Activated naive CD8-positive, alpha-beta T cell (primary cell): ENCODE results near the gene DSC1.

ENCODE experiments used
- H3K27ac Mint-ChIP-seq: one replicate; pipeline ENCODE4 v1.8.0; 2021; ENCODE audit warnings: mixed read lengths
- H3K27me3 Mint-ChIP-seq: one replicate; pipeline ENCODE4 v1.8.0; 2021; ENCODE audit warnings: mixed read lengths
- H3K36me3 Mint-ChIP-seq: one replicate; pipeline ENCODE4 v1.8.0; 2021; ENCODE audit warnings: mixed read lengths
- H3K4me1 Mint-ChIP-seq: one replicate; pipeline ENCODE4 v1.8.0; 2021; ENCODE audit warnings: low read depth, mixed read lengths
- H3K4me3 Mint-ChIP-seq: one replicate; pipeline ENCODE4 v1.8.0; 2021; ENCODE audit warnings: mild to moderate bottlenecking, mixed read lengths
- H3K9me3 Mint-ChIP-seq: one replicate; pipeline ENCODE4 v1.8.0; 2021; ENCODE audit warnings: low read depth, mixed read lengths

The DSC1 gene

GRCh38 chr18:31162825-31163435 is at the start of gene DSC1:
TSS of gene DSC1 (minus strand) at chr18:31162856. CDS start at chr18:31162594, 262 bp downstream.
- H3K27ac Mint-ChIP-seq, result peak within 1 kb of the TSS; percentile 55
- no peaks in the 10 kb centered on the region for H3K27me3 Mint-ChIP-seq
- peak within 1 kb of the TSS; percentile 73 for H3K4me3 Mint-ChIP-seq
- no peaks in the 10 kb centered on the region for H3K36me3 Mint-ChIP-seq
- no peaks in the 10 kb centered on the region for H3K9me3 Mint-ChIP-seq
- H3K4me1 Mint-ChIP-seq, result peaks cover 12% of the 10 kb centered on the region

- no peak overlapping the region for H3K27ac Mint-ChIP-seq
- no peaks in the 10 kb centered on the region for H3K36me3 Mint-ChIP-seq
- no peaks in the 10 kb centered on the region for H3K27me3 Mint-ChIP-seq
- H3K9me3 Mint-ChIP-seq, result peaks cover 3% of the 10 kb centered on the region
- no peak overlapping the region for H3K4me3 Mint-ChIP-seq
- H3K4me1 Mint-ChIP-seq, result peaks cover 2% of the 10 kb centered on the region
Observed at GRCh38 chr18:31211047-31211446, 48.4 kb upstream of the DSC1 start.

GRCh38 chr18:31209041-31209440 is 46.4 kb upstream of the DSC1 start:
- peaks cover 3% of the 10 kb centered on the region for H3K9me3 Mint-ChIP-seq
- H3K4me1 Mint-ChIP-seq, result peaks cover 2% of the 10 kb centered on the region
- no peaks in the 10 kb centered on the region for H3K36me3 Mint-ChIP-seq
- no peak overlapping the region for H3K27ac Mint-ChIP-seq
- no peaks in the 10 kb centered on the region for H3K27me3 Mint-ChIP-seq
- no peak overlapping the region for H3K4me3 Mint-ChIP-seq

GRCh38 chr18:31207391-31207790 is 44.7 kb upstream of the DSC1 start:
- peaks cover 2% of the 10 kb centered on the region for H3K4me1 Mint-ChIP-seq

GRCh38 chr18:31206787-31207381 is 44.2 kb upstream of the DSC1 start:
- peaks cover 2% of the 10 kb centered on the region for H3K4me1 Mint-ChIP-seq
- H3K36me3 Mint-ChIP-seq, result no peaks in the 10 kb centered on the region
- H3K9me3 Mint-ChIP-seq, result no peaks in the 10 kb centered on the region
- H3K4me3 Mint-ChIP-seq, result no peak overlapping the region
- no peak overlapping the region for H3K27ac Mint-ChIP-seq
- H3K27me3 Mint-ChIP-seq, result no peaks in the 10 kb centered on the region

More at GRCh38 chr18:31207391-31207790, 44.7 kb upstream of the DSC1 start:
- no peaks in the 10 kb centered on the region for H3K36me3 Mint-ChIP-seq
- H3K9me3 Mint-ChIP-seq, result no peaks in the 10 kb centered on the region
- H3K27me3 Mint-ChIP-seq, result no peaks in the 10 kb centered on the region
- H3K4me3 Mint-ChIP-seq, result no peak overlapping the region
- no peak overlapping the region for H3K27ac Mint-ChIP-seq

GRCh38 chr18:31206071-31206470 is 43.4 kb upstream of the DSC1 start:
- Mint-ChIP-seq H3K9me3 (peaks cover 5% of the 10 kb centered on the region), H3K4me3 (no peak overlapping the region), H3K4me1 (peaks cover 2% of the 10 kb centered on the region), H3K27ac (no peak overlapping the region), H3K36me3 (no peaks in the 10 kb centered on the region), H3K27me3 (no peaks in the 10 kb centered on the region)

- Mint-ChIP-seq H3K4me1 (peaks cover 2% of the 10 kb centered on the region), H3K27ac (no peak overlapping the region), H3K36me3 (no peaks in the 10 kb centered on the region), H3K9me3 (peaks cover 5% of the 10 kb centered on the region), H3K4me3 (no peak overlapping the region), H3K27me3 (no peaks in the 10 kb centered on the region)
Observed at GRCh38 chr18:31205273-31205672, 42.6 kb upstream of the DSC1 start.

- Mint-ChIP-seq H3K27ac (no peak overlapping the region), H3K4me1 (peaks cover 2% of the 10 kb centered on the region), H3K4me3 (no peak overlapping the region)
Observed at GRCh38 chr18:31204833-31205232, 42.2 kb upstream of the DSC1 start.

GRCh38 chr18:31204166-31204565 is 41.5 kb upstream of the DSC1 start:
- peaks cover 5% of the 10 kb centered on the region for H3K9me3 Mint-ChIP-seq
- peaks cover 2% of the 10 kb centered on the region for H3K4me1 Mint-ChIP-seq
- H3K27me3 Mint-ChIP-seq, result no peaks in the 10 kb centered on the region
- H3K27ac Mint-ChIP-seq, result no peak overlapping the region
- H3K36me3 Mint-ChIP-seq, result no peaks in the 10 kb centered on the region
- H3K4me3 Mint-ChIP-seq, result no peak overlapping the region

More at GRCh38 chr18:31204833-31205232, 42.2 kb upstream of the DSC1 start:
- Mint-ChIP-seq H3K27me3 (no peaks in the 10 kb centered on the region), H3K9me3 (peaks cover 5% of the 10 kb centered on the region), H3K36me3 (no peaks in the 10 kb centered on the region)

- Mint-ChIP-seq H3K27ac (no peak overlapping the region), H3K9me3 (peaks cover 5% of the 10 kb centered on the region), H3K36me3 (no peaks in the 10 kb centered on the region), H3K4me1 (peaks cover 2% of the 10 kb centered on the region), H3K4me3 (no peak overlapping the region), H3K27me3 (no peaks in the 10 kb centered on the region)
Observed at GRCh38 chr18:31203794-31204148, 41.1 kb upstream of the DSC1 start.

GRCh38 chr18:31203096-31203793 is 40.6 kb upstream of the DSC1 start:
- Mint-ChIP-seq H3K4me3 (no peak overlapping the region), H3K27me3 (no peaks in the 10 kb centered on the region), H3K36me3 (no peaks in the 10 kb centered on the region), H3K27ac (no peak overlapping the region), H3K4me1 (peaks cover 2% of the 10 kb centered on the region), H3K9me3 (peaks cover 5% of the 10 kb centered on the region)

- no peak overlapping the region for H3K4me3 Mint-ChIP-seq
- H3K27ac Mint-ChIP-seq, result no peak overlapping the region
- no peaks in the 10 kb centered on the region for H3K27me3 Mint-ChIP-seq
- peaks cover 5% of the 10 kb centered on the region for H3K9me3 Mint-ChIP-seq
- no peaks in the 10 kb centered on the region for H3K36me3 Mint-ChIP-seq
- H3K4me1 Mint-ChIP-seq, result no peaks in the 10 kb centered on the region
Observed at GRCh38 chr18:31199190-31199769, 36.6 kb upstream of the DSC1 start.

GRCh38 chr18:31197676-31198075 is 35.0 kb upstream of the DSC1 start:
- H3K4me1 Mint-ChIP-seq, result no peaks in the 10 kb centered on the region
- H3K4me3 Mint-ChIP-seq, result no peak overlapping the region
- no peak overlapping the region for H3K27ac Mint-ChIP-seq
- peaks cover 5% of the 10 kb centered on the region for H3K9me3 Mint-ChIP-seq
- H3K27me3 Mint-ChIP-seq, result no peaks in the 10 kb centered on the region
- no peaks in the 10 kb centered on the region for H3K36me3 Mint-ChIP-seq

GRCh38 chr18:31195063-31195462 is 32.4 kb upstream of the DSC1 start:
- Mint-ChIP-seq H3K4me1 (no peaks in the 10 kb centered on the region), H3K4me3 (no peak overlapping the region), H3K9me3 (peaks cover 3% of the 10 kb centered on the region), H3K27ac (no peak overlapping the region), H3K36me3 (no peaks in the 10 kb centered on the region), H3K27me3 (no peaks in the 10 kb centered on the region)

GRCh38 chr18:31192086-31192776 is 29.6 kb upstream of the DSC1 start:
- Mint-ChIP-seq H3K4me1 (no peaks in the 10 kb centered on the region), H3K27ac (no peak overlapping the region), H3K4me3 (no peak overlapping the region), H3K36me3 (no peaks in the 10 kb centered on the region), H3K9me3 (peaks cover 3% of the 10 kb centered on the region), H3K27me3 (no peaks in the 10 kb centered on the region)
